ENCODE measurements around the gene FAM98B. TPM values are rescaled to one million over a fixed set of nuclear protein-coding genes. Genes with fewer than 3 reads are reported as not detected.

The FAM98B gene
- total RNA-seq, 1 experiment from 2014 or later, result 50.0 TPM

DNA sequence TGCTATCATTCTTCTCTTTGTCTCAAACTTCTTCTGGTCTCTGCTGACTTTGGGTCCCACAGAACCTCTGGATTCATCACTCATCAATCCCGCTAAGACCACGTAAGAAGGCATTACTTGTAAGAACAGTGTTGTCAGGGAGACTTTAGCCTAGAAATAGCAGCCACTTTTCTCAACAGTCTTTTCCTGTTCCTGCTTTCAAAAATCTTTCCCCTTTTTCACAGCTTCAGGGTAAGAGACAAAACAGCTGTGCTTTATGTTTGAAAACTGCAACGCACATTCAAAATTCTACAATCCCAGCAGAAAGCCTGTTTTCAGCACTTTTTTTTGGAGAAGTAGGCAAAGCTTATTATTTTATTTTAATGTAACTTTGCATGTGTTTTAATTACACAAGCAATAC is 42.0 kb upstream of the FAM98B start:
- Histone ChIP-seq H3K27ac (ENCODE audit: insufficient read length, low read depth, low read length) (no peak overlapping the region), H3K4ac (ENCODE audit: low read depth, low read length) (no peak overlapping the region), H4K91ac (ENCODE audit: insufficient read length, low read depth, low read length) (no peak overlapping the region), H3K9me3 (ENCODE audit: control insufficient read depth, low read depth, low read length) (no peaks in the 10 kb centered on the region), H3K4me2 (ENCODE audit: insufficient read depth, insufficient read length, low read length) (no peak overlapping the region), H2BK15ac (ENCODE audit: low read depth, low read length) (no peak overlapping the region), H3K14ac (ENCODE audit: insufficient read depth, low read length) (no peak overlapping the region), H3K23me2 (ENCODE audit: insufficient read length, low read depth, low read length, poor library complexity, severe bottlenecking) (no peaks in the 10 kb centered on the region), H4K5ac (ENCODE audit: insufficient read length, low read depth, low read length) (no peak overlapping the region), H2BK5ac (ENCODE audit: insufficient read length, low read length) (no peak overlapping the region), H2AFZ (ENCODE audit: low read length) (no peak overlapping the region), H4K20me1 (ENCODE audit: control insufficient read depth, insufficient read depth, insufficient read length) (no peaks in the 10 kb centered on the region), H3K27me3 (ENCODE audit: insufficient read depth, low read length) (no peaks in the 10 kb centered on the region), H2BK20ac (ENCODE audit: low read depth, low read length, poor library complexity, severe bottlenecking) (no peak overlapping the region), H3K56ac (ENCODE audit: insufficient read length, low read depth, low read length) (no peak overlapping the region), H3K4me1 (ENCODE audit: insufficient read depth, low read length) (no peaks in the 10 kb centered on the region), H4K8ac (replicated peaks; ENCODE audit: insufficient read length, low read depth, low read length) (no peak overlapping the region), H3K79me2 (ENCODE audit: insufficient read depth, low read length) (no peaks in the 10 kb centered on the region), H2BK12ac (ENCODE audit: insufficient read length, low read depth, low read length) (no peak overlapping the region), H3K23ac (ENCODE audit: insufficient read length, low read depth, low read length) (no peak overlapping the region), H3T11ph (ENCODE audit: low read length) (no peak overlapping the region), H2AK5ac (ENCODE audit: insufficient read length, low read length) (no peak overlapping the region), H3K9ac (ENCODE audit: extremely low read depth, insufficient read length, low read length) (no peak overlapping the region), H3K18ac (ENCODE audit: insufficient read length, low read depth, low read length) (no peak overlapping the region), H3K79me1 (ENCODE audit: insufficient read depth, low read depth, low read length, poor library complexity, severe bottlenecking) (no peaks in the 10 kb centered on the region), H2BK120ac (ENCODE audit: low read depth, low read length, poor library complexity, severe bottlenecking) (no peak overlapping the region)
- TF ChIP-seq, protein P1, sequence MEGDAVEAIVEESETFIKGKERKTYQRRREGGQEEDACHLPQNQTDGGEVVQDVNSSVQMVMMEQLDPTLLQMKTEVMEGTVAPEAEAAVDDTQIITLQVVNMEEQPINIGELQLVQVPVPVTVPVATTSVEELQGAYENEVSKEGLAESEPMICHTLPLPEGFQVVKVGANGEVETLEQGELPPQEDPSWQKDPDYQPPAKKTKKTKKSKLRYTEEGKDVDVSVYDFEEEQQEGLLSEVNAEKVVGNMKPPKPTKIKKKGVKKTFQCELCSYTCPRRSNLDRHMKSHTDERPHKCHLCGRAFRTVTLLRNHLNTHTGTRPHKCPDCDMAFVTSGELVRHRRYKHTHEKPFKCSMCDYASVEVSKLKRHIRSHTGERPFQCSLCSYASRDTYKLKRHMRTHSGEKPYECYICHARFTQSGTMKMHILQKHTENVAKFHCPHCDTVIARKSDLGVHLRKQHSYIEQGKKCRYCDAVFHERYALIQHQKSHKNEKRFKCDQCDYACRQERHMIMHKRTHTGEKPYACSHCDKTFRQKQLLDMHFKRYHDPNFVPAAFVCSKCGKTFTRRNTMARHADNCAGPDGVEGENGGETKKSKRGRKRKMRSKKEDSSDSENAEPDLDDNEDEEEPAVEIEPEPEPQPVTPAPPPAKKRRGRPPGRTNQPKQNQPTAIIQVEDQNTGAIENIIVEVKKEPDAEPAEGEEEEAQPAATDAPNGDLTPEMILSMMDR (conservative IDR thresholded peaks at IDR 0.05), result no peak
- H3K4me3 Mint-ChIP-seq, result no peak overlapping the region
- no peaks in the 10 kb centered on the region; the same call in 1 of the 2 replicates for H3K27me3 Mint-ChIP-seq (ENCODE audit: low read depth)
- no peaks in the 10 kb centered on the region; a peak in 2 of 7 replicates for H3K36me3 Mint-ChIP-seq (ENCODE audit: insufficient read depth in 1 of 3, low read depth in 3 of 3)
- 0 out of 4 replicates have a peak, but pooled peaks cover 0 to 2% of the 10 kb centered on the region in 2 experiments for H3K4me1 Mint-ChIP-seq
- H3K27ac Mint-ChIP-seq, result no peak overlapping the region
- H3K9me3 Mint-ChIP-seq, result peaks cover 3 to 4% of the 10 kb centered on the region in 2 experiments; a peak in 4 of 5 replicates
- WGBS (ENCODE audit: extremely low coverage, insufficient read length, low lambda C conversion rate), result no CpG with 5 or more reads among the region's 3 CpGs
- no peak for DNase-seq

Data from H9 (cell line).